NB4 (cell line): ENCODE data around the gene SERPINB2.

Source experiments
- CTCF ChIP-seq: IDR thresholded peaks from one replicate; pipeline ENCODE4 v1.5.1; 2012; ENCODE audit warnings: low read depth, low read length
- POLR2A ChIP-seq: IDR thresholded peaks from 2 replicates; pipeline ENCODE4 v1.6.1; 2011; ENCODE audit warnings: mild to moderate bottlenecking; ENCODE audit not compliant: insufficient read length; ENCODE audit errors: extremely low read depth

- TF ChIP-seq CTCF = no peak
- no peak for TF ChIP-seq POLR2A
Measured at GRCh38 chr18:63858456-63858855, 29.0 kb upstream of the SERPINB2 start.
